Amniotic stem cell (primary cell): ENCODE measurements around the gene ARHGAP10.
"Not testable (repeated sequence)": the region's sequence is repeated elsewhere in the genome, so short reads cannot be mapped to it uniquely, and the experiment has no call there.

Source experiments
- DNase-seq: peaks from one replicate; lab custom pipeline; 2025; lab: John Stamatoyannopoulos, UW

The ARHGAP10 gene

GRCh38 chr4:147853706-147854105, 121.8 kb downstream of the ARHGAP10 start:
- no peak for DNase-seq

- no peak for DNase-seq
Measured at GRCh38 chr4:147854154-147854553, 122.3 kb downstream of the ARHGAP10 start.

GRCh38 chr4:147855571-147856009, 123.7 kb downstream of the ARHGAP10 start:
- no peak for DNase-seq

- DNase-seq = no peak
Measured at GRCh38 chr4:147860960-147861359, 129.1 kb downstream of the ARHGAP10 start.

GRCh38 chr4:147862043-147862692, 130.3 kb downstream of the ARHGAP10 start:
- no peak for DNase-seq

GRCh38 chr4:147863111-147863747, 131.3 kb downstream of the ARHGAP10 start:
- DNase-seq = no peak

- no peak for DNase-seq
Measured at GRCh38 chr4:147863808-147864472, 132.1 kb downstream of the ARHGAP10 start.

- DNase-seq = no peak
Measured at GRCh38 chr4:147864607-147865006, 132.7 kb downstream of the ARHGAP10 start.

- DNase-seq = no peak
Measured at GRCh38 chr4:147865926-147866325, 134.0 kb downstream of the ARHGAP10 start.

- peak; percentile 68 for DNase-seq
Measured at GRCh38 chr4:147866532-147867271, 134.8 kb downstream of the ARHGAP10 start.

- no peak for DNase-seq
Measured at GRCh38 chr4:147874109-147874508, 142.2 kb downstream of the ARHGAP10 start.

- no peak for DNase-seq
Measured at GRCh38 chr4:147877308-147877771, 145.5 kb downstream of the ARHGAP10 start.

- no peak for DNase-seq
Measured at GRCh38 chr4:147879676-147880075, 147.8 kb downstream of the ARHGAP10 start.

- no peak for DNase-seq
Measured at GRCh38 chr4:147880511-147880910, 148.6 kb downstream of the ARHGAP10 start.

- DNase-seq = no peak
Measured at GRCh38 chr4:147884536-147884935, 152.6 kb downstream of the ARHGAP10 start.

GRCh38 chr4:147885216-147885615, 153.3 kb downstream of the ARHGAP10 start:
- DNase-seq = not testable (repeated sequence)

- DNase-seq = no peak
Measured at GRCh38 chr4:147891476-147892115, 159.7 kb downstream of the ARHGAP10 start.

GRCh38 chr4:147899512-147899911, 167.6 kb downstream of the ARHGAP10 start:
- DNase-seq = no peak

- DNase-seq = no peak
Measured at GRCh38 chr4:147901388-147901787, 169.5 kb downstream of the ARHGAP10 start.

- DNase-seq = no peak
Measured at GRCh38 chr4:147901916-147902315, 170.0 kb downstream of the ARHGAP10 start.

- no peak for DNase-seq
Measured at GRCh38 chr4:147909225-147909624, 177.3 kb downstream of the ARHGAP10 start.

GRCh38 chr4:147910315-147910714, 178.4 kb downstream of the ARHGAP10 start:
- DNase-seq = no peak
